GM08714 (cell line): ENCODE measurements around the gene RXRA.

ENCODE experiments used
- H3K4me3 ChIP-seq: fragments of 200-500 bp; sonication (Bioruptor generic); 2 replicates; pipeline ENCODE4 v1.5.1; 2014; ENCODE audit warnings: mild to moderate bottlenecking, low read length, inconsistent platforms
- ZNF274 ChIP-seq: IDR thresholded peaks from 2 replicates; pipeline ENCODE4 v1.6.1; 2012; ENCODE audit warnings: mild to moderate bottlenecking, low read depth, low read length

The RXRA gene

GRCh38 chr9:134314039-134314949 lies 12.0 kb upstream of the RXRA start:
- TF ChIP-seq ZNF274 = no peak
- no peak overlapping the region for H3K4me3 ChIP-seq

- no peak overlapping the region for H3K4me3 ChIP-seq
- no peak for TF ChIP-seq ZNF274
Measured at GRCh38 chr9:134314950-134315715, 11.1 kb upstream of the RXRA start.

GRCh38 chr9:134315716-134316448 lies 10.4 kb upstream of the RXRA start:
- no peak overlapping the region for H3K4me3 ChIP-seq
- TF ChIP-seq ZNF274 = no peak

GRCh38 chr9:134316449-134317160 lies 9.7 kb upstream of the RXRA start:
- no peak overlapping the region for H3K4me3 ChIP-seq
- TF ChIP-seq ZNF274 = no peak

GRCh38 chr9:134317400-134317789 lies 8.9 kb upstream of the RXRA start:
- H3K4me3 ChIP-seq = no peak overlapping the region
- no peak for TF ChIP-seq ZNF274

GRCh38 chr9:134317790-134318414 lies 8.4 kb upstream of the RXRA start:
- TF ChIP-seq ZNF274 = no peak

GRCh38 chr9:134318481-134318891 lies 7.8 kb upstream of the RXRA start:
- no peak overlapping the region for H3K4me3 ChIP-seq
- TF ChIP-seq ZNF274 = no peak

More at GRCh38 chr9:134317790-134318414, 8.4 kb upstream of the RXRA start:
- H3K4me3 ChIP-seq = no peak overlapping the region

GRCh38 chr9:134318941-134319305 lies 7.3 kb upstream of the RXRA start:
- no peak for TF ChIP-seq ZNF274
- no peak overlapping the region for H3K4me3 ChIP-seq

GRCh38 chr9:134319306-134320125 lies 6.7 kb upstream of the RXRA start:
- no peak for TF ChIP-seq ZNF274
- no peak overlapping the region for H3K4me3 ChIP-seq

- no peak overlapping the region for H3K4me3 ChIP-seq
- TF ChIP-seq ZNF274 = no peak
Measured at GRCh38 chr9:134320126-134320867, 6.0 kb upstream of the RXRA start.

- no peak for TF ChIP-seq ZNF274
Measured at GRCh38 chr9:134320868-134321471, 5.3 kb upstream of the RXRA start.

More at GRCh38 chr9:134320868-134321471, 5.3 kb upstream of the RXRA start:
- H3K4me3 ChIP-seq = no peak overlapping the region
